ENCODE results near the gene AP1G1. TPM values are rescaled to one million over a fixed set of nuclear protein-coding genes. Genes with fewer than 3 reads are reported as not detected.

The AP1G1 gene
- total and polyA plus RNA-seq, 2 of the 4 experiments (the other 2 are of a cell fraction): 48.3 to 86.7 TPM

- Histone ChIP-seq H3K4me3 (ENCODE audit: insufficient read depth, low read depth, low read length) (no peak overlapping the region), H3K9me3 (ENCODE audit: control insufficient read depth, insufficient read depth, low read length) (no peaks in the 10 kb centered on the region), H3K23ac (ENCODE audit: low read depth, low read length) (no peak overlapping the region), H4K8ac (ENCODE audit: low read depth in 2 of 2, low read length in 2 of 2) (no peak overlapping the region), H2BK15ac (ENCODE audit: low read depth, low read length) (no peak overlapping the region), H3K4ac (ENCODE audit: low read depth, low read length) (no peak overlapping the region), H4K20me1 (ENCODE audit: insufficient read depth, low read length) (peaks cover 25% of the 10 kb centered on the region), H3K27me3 (ENCODE audit: control insufficient read depth, insufficient read depth, low read length) (no peaks in the 10 kb centered on the region), H2AK9ac (replicated peaks; ENCODE audit: low read depth, low read length, poor library complexity) (no peak overlapping the region), H3K56ac (ENCODE audit: extremely low read depth, insufficient read depth, low read length) (no peak overlapping the region), H2BK20ac (ENCODE audit: low read depth, low read length) (no peak overlapping the region), H3K36me3 (ENCODE audit: control insufficient read depth, insufficient read depth, low read length) (peaks cover 43% of the 10 kb centered on the region), H3K27ac (ENCODE audit: insufficient read depth, low read length) (no peak overlapping the region), H3K9me1 (ENCODE audit: insufficient read depth, low read length) (peaks cover 21% of the 10 kb centered on the region), H4K5ac (ENCODE audit: low read depth, low read length) (no peak overlapping the region), H2AK5ac (ENCODE audit: low read depth, low read length) (no peak overlapping the region), H2BK120ac (ENCODE audit: low read depth, low read length) (no peak overlapping the region), H2BK5ac (ENCODE audit: low read depth, low read length, poor library complexity, severe bottlenecking) (no peak overlapping the region), H3K9ac (ENCODE audit: low read depth, low read length) (no peak overlapping the region), H3K14ac (replicated peaks; ENCODE audit: low read depth, low read length) (no peak overlapping the region), H3K4me1 (ENCODE audit: control insufficient read depth, insufficient read depth, low read length) (no peaks in the 10 kb centered on the region), H3K79me1 (ENCODE audit: low read depth in 1 of 2, low read length in 2 of 2) (peaks cover 32 to 77% of the 10 kb centered on the region in 2 experiments), H3K18ac (ENCODE audit: low read depth, low read length) (no peak overlapping the region), H3K4me2 (ENCODE audit: low read depth, low read length) (no peak overlapping the region), H2AFZ (replicated peaks; ENCODE audit: low read length, poor library complexity) (no peak overlapping the region), H4K91ac (ENCODE audit: insufficient read depth, low read depth, low read length) (no peak overlapping the region)
- ChIA-PET CTCF (no interaction called here), POLR2A (ENCODE audit: unreplicated experiment) (no interaction called here)
- intact Hi-C loops (cut with micrococcal nuclease) (no loop called here), in situ Hi-C loops (cut with MboI; ENCODE audit: low sequenced_read_pairs) (no loop called here), dilution Hi-C loops (cut with HindIII; ENCODE audit: low sequenced_read_pairs, unreplicated experiment) (no loop called here)
- 100% methylated on average over 1 of the region's 5 CpGs; no CpG with 5 or more reads in 1 of the 2 experiments for WGBS, 2 experiments (ENCODE audit: extremely low coverage in 2 of 2, insufficient read length in 1 of 2)
- TF ChIP-seq CTCF (conservative IDR thresholded peaks at IDR 0.05; ENCODE audit: low read depth, low read length): no peak
- no peak for TF ChIP-seq CHD1 (IDR thresholded peaks at IDR 0.05; ENCODE audit: low read depth, low read length)
- no peak for TF ChIP-seq BHLHE40 (IDR thresholded peaks at IDR 0.05; ENCODE audit: low read depth, low read length)
- no TSS peak for BruUV-seq (replicated peaks)
- DNase-seq (no peak), ATAC-seq (ENCODE audit: low read depth) (no peak)
These were observed 47.5 kb upstream of the AP1G1 start for GRCh38 chr16:71855937-71856662.

Data from IMR-90 (cell line).